ENCODE data around the gene GHR.

Gene GHR

GRCh38 chr5:42545038-42545437, 121.8 kb downstream of the GHR start:
- no peaks in the 10 kb centered on the region for H3K27me3 ChIP-seq (ENCODE audit: control insufficient read depth, insufficient read depth, low read length)
- no peaks in the 10 kb centered on the region for H3K36me3 ChIP-seq (ENCODE audit: control insufficient read depth, insufficient read depth, low read length)
- H3K4me1 ChIP-seq (ENCODE audit: control insufficient read depth, insufficient read depth, low read length), result no peaks in the 10 kb centered on the region
- H3K9me3 ChIP-seq (ENCODE audit: control insufficient read depth, insufficient read depth, low read depth, low read length), result no peaks in the 10 kb centered on the region
- no peak overlapping the region for H3K9ac ChIP-seq (ENCODE audit: low read length)
- no peak overlapping the region for H3K4me3 ChIP-seq (ENCODE audit: low read depth, low read length)
- no peak overlapping the region for H3K27ac ChIP-seq (ENCODE audit: low read depth, low read length)

- no peaks in the 10 kb centered on the region for H3K9me3 ChIP-seq (ENCODE audit: control insufficient read depth, insufficient read depth, low read depth, low read length)
- H3K27ac ChIP-seq (ENCODE audit: low read depth, low read length), result no peak overlapping the region
- no peaks in the 10 kb centered on the region for H3K4me1 ChIP-seq (ENCODE audit: control insufficient read depth, insufficient read depth, low read length)
- H3K9ac ChIP-seq (ENCODE audit: low read length), result no peak overlapping the region
- no peak overlapping the region for H3K4me3 ChIP-seq (ENCODE audit: low read depth, low read length)
- no peaks in the 10 kb centered on the region for H3K36me3 ChIP-seq (ENCODE audit: control insufficient read depth, insufficient read depth, low read length)
- no peaks in the 10 kb centered on the region for H3K27me3 ChIP-seq (ENCODE audit: control insufficient read depth, insufficient read depth, low read length)
Observed at GRCh38 chr5:42547141-42547540, 123.9 kb downstream of the GHR start.

GRCh38 chr5:42547894-42548293, 124.7 kb downstream of the GHR start:
- H3K9me3 ChIP-seq (ENCODE audit: control insufficient read depth, insufficient read depth, low read depth, low read length), result no peaks in the 10 kb centered on the region
- H3K36me3 ChIP-seq (ENCODE audit: control insufficient read depth, insufficient read depth, low read length), result no peaks in the 10 kb centered on the region
- no peak overlapping the region for H3K27ac ChIP-seq (ENCODE audit: low read depth, low read length)
- H3K4me3 ChIP-seq (ENCODE audit: low read depth, low read length), result no peak overlapping the region
- H3K27me3 ChIP-seq (ENCODE audit: control insufficient read depth, insufficient read depth, low read length), result no peaks in the 10 kb centered on the region
- no peak overlapping the region for H3K9ac ChIP-seq (ENCODE audit: low read length)
- H3K4me1 ChIP-seq (ENCODE audit: control insufficient read depth, insufficient read depth, low read length), result no peaks in the 10 kb centered on the region

GRCh38 chr5:42552597-42552996, 129.4 kb downstream of the GHR start:
- Histone ChIP-seq H3K9ac (ENCODE audit: low read length) (no peak overlapping the region), H3K4me1 (ENCODE audit: control insufficient read depth, insufficient read depth, low read length) (no peaks in the 10 kb centered on the region), H3K27ac (ENCODE audit: low read depth, low read length) (no peak overlapping the region), H3K27me3 (ENCODE audit: control insufficient read depth, insufficient read depth, low read length) (no peaks in the 10 kb centered on the region), H3K9me3 (ENCODE audit: control insufficient read depth, insufficient read depth, low read depth, low read length) (no peaks in the 10 kb centered on the region), H3K36me3 (ENCODE audit: control insufficient read depth, insufficient read depth, low read length) (no peaks in the 10 kb centered on the region), H3K4me3 (ENCODE audit: low read depth, low read length) (no peak overlapping the region)

GRCh38 chr5:42553461-42553860, 130.2 kb downstream of the GHR start:
- Histone ChIP-seq H3K27me3 (ENCODE audit: control insufficient read depth, insufficient read depth, low read length) (no peaks in the 10 kb centered on the region), H3K27ac (ENCODE audit: low read depth, low read length) (no peak overlapping the region), H3K9me3 (ENCODE audit: control insufficient read depth, insufficient read depth, low read depth, low read length) (no peaks in the 10 kb centered on the region), H3K4me1 (ENCODE audit: control insufficient read depth, insufficient read depth, low read length) (no peaks in the 10 kb centered on the region), H3K36me3 (ENCODE audit: control insufficient read depth, insufficient read depth, low read length) (no peaks in the 10 kb centered on the region), H3K9ac (ENCODE audit: low read length) (no peak overlapping the region), H3K4me3 (ENCODE audit: low read depth, low read length) (no peak overlapping the region)

- H3K27me3 ChIP-seq (ENCODE audit: control insufficient read depth, insufficient read depth, low read length), result no peaks in the 10 kb centered on the region
- H3K9me3 ChIP-seq (ENCODE audit: control insufficient read depth, insufficient read depth, low read depth, low read length), result no peaks in the 10 kb centered on the region
- H3K9ac ChIP-seq (ENCODE audit: low read length), result no peak overlapping the region
- H3K36me3 ChIP-seq (ENCODE audit: control insufficient read depth, insufficient read depth, low read length), result no peaks in the 10 kb centered on the region
- no peak overlapping the region for H3K27ac ChIP-seq (ENCODE audit: low read depth, low read length)
- H3K4me1 ChIP-seq (ENCODE audit: control insufficient read depth, insufficient read depth, low read length), result no peaks in the 10 kb centered on the region
- no peak overlapping the region for H3K4me3 ChIP-seq (ENCODE audit: low read depth, low read length)
Observed at GRCh38 chr5:42555010-42555409, 131.8 kb downstream of the GHR start.

- Histone ChIP-seq H3K4me1 (ENCODE audit: control insufficient read depth, insufficient read depth, low read length) (no peaks in the 10 kb centered on the region), H3K36me3 (ENCODE audit: control insufficient read depth, insufficient read depth, low read length) (no peaks in the 10 kb centered on the region), H3K27me3 (ENCODE audit: control insufficient read depth, insufficient read depth, low read length) (no peaks in the 10 kb centered on the region), H3K9ac (ENCODE audit: low read length) (no peak overlapping the region), H3K9me3 (ENCODE audit: control insufficient read depth, insufficient read depth, low read depth, low read length) (no peaks in the 10 kb centered on the region), H3K27ac (ENCODE audit: low read depth, low read length) (no peak overlapping the region), H3K4me3 (ENCODE audit: low read depth, low read length) (no peak overlapping the region)
Observed at GRCh38 chr5:42555797-42556196, 132.6 kb downstream of the GHR start.

- Histone ChIP-seq H3K36me3 (ENCODE audit: control insufficient read depth, insufficient read depth, low read length) (no peaks in the 10 kb centered on the region), H3K4me1 (ENCODE audit: control insufficient read depth, insufficient read depth, low read length) (no peaks in the 10 kb centered on the region), H3K9ac (ENCODE audit: low read length) (no peak overlapping the region), H3K4me3 (ENCODE audit: low read depth, low read length) (no peak overlapping the region), H3K27ac (ENCODE audit: low read depth, low read length) (no peak overlapping the region), H3K9me3 (ENCODE audit: control insufficient read depth, insufficient read depth, low read depth, low read length) (no peaks in the 10 kb centered on the region), H3K27me3 (ENCODE audit: control insufficient read depth, insufficient read depth, low read length) (no peaks in the 10 kb centered on the region)
Observed at GRCh38 chr5:42557689-42558088, 134.4 kb downstream of the GHR start.

GRCh38 chr5:42561656-42562055, 138.4 kb downstream of the GHR start:
- Histone ChIP-seq H3K27me3 (ENCODE audit: control insufficient read depth, insufficient read depth, low read length) (no peaks in the 10 kb centered on the region), H3K9ac (ENCODE audit: low read length) (no peak overlapping the region)

GRCh38 chr5:42564689-42565356, 141.6 kb downstream of the GHR start:
- Histone ChIP-seq H3K36me3 (ENCODE audit: control insufficient read depth, insufficient read depth, low read length) (no peaks in the 10 kb centered on the region), H3K27ac (ENCODE audit: low read depth, low read length) (no peak overlapping the region), H3K27me3 (ENCODE audit: control insufficient read depth, insufficient read depth, low read length) (no peaks in the 10 kb centered on the region), H3K9ac (ENCODE audit: low read length) (no peak overlapping the region), H3K9me3 (ENCODE audit: control insufficient read depth, insufficient read depth, low read depth, low read length) (no peaks in the 10 kb centered on the region), H3K4me3 (ENCODE audit: low read depth, low read length) (no peak overlapping the region), H3K4me1 (ENCODE audit: control insufficient read depth, insufficient read depth, low read length) (no peaks in the 10 kb centered on the region)

More at GRCh38 chr5:42561656-42562055, 138.4 kb downstream of the GHR start:
- Histone ChIP-seq H3K4me3 (ENCODE audit: low read depth, low read length) (no peak overlapping the region), H3K4me1 (ENCODE audit: control insufficient read depth, insufficient read depth, low read length) (no peaks in the 10 kb centered on the region), H3K36me3 (ENCODE audit: control insufficient read depth, insufficient read depth, low read length) (no peaks in the 10 kb centered on the region), H3K9me3 (ENCODE audit: control insufficient read depth, insufficient read depth, low read depth, low read length) (no peaks in the 10 kb centered on the region), H3K27ac (ENCODE audit: low read depth, low read length) (no peak overlapping the region)

- H3K9me3 ChIP-seq (ENCODE audit: control insufficient read depth, insufficient read depth, low read depth, low read length), result no peaks in the 10 kb centered on the region
- H3K36me3 ChIP-seq (ENCODE audit: control insufficient read depth, insufficient read depth, low read length), result no peaks in the 10 kb centered on the region
- no peak overlapping the region for H3K27ac ChIP-seq (ENCODE audit: low read depth, low read length)
Observed at GRCh38 chr5:42566652-42567295, 143.5 kb downstream of the GHR start.

More at GRCh38 chr5:42566652-42567295, 143.5 kb downstream of the GHR start:
- no peak overlapping the region for H3K9ac ChIP-seq (ENCODE audit: low read length)
- H3K27me3 ChIP-seq (ENCODE audit: control insufficient read depth, insufficient read depth, low read length), result no peaks in the 10 kb centered on the region
- no peak overlapping the region for H3K4me3 ChIP-seq (ENCODE audit: low read depth, low read length)
- H3K4me1 ChIP-seq (ENCODE audit: control insufficient read depth, insufficient read depth, low read length), result no peaks in the 10 kb centered on the region

All from HUES6 (cell line).